ENCODE measurements around the gene GUCY2D. TPM values are rescaled to one million over a fixed set of nuclear protein-coding genes. Genes with fewer than 3 reads are reported as not detected.

GUCY2D gene
- total and polyA plus RNA-seq, 10 donors, result 0.03 to 0.43 (median 0.07) TPM; not detected in 7

DNA sequence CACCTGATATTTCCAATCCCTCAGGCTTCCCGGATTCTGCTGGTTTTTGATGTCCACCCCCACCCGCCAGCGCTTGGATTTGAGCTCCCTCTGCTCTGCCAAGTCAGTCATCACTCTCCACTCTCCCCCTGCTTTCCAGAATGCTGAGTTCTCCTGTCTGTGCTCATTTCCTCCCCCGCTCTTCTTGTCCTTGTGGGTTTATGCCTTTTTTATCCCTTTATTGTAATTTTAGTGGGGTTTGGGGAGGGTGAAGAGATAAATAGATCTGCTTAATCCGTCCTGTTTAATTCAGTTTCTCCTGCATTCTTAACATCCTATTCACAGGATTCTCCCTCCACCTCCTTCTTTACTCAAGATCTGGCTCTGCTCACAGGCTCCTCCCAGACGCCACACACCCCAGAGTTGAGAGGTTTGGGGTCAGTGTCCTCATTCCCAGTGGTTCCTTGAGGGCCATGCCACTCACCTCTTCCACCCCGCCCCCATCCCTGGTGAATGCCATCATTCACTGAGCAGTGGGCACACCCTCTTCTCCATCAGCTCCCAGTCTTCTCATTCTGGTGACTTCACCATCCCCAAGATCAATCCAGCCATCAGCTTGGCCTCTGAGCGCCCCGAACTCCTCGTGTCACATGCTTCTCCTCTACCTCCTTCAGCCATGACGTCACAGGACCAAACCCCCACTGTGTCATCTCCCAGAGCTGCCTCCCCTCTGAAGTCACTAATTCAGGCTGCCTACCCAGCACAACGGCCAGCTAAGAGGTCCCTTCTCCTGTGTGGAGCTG lies 15.1 kb upstream of the GUCY2D start:
- DNase-seq, result no peak
- intact Hi-C loops (cut with DNase I; ENCODE audit: low total_unique reads), result loop anchor here (5.0 kb wide), 2 partner anchors 125 to 165 kb away; no protein-coding TSS in a partner anchor
- no peak overlapping the region for H3K27ac ChIP-seq
- H3K4me1 ChIP-seq, result peaks cover 8 to 26% (median 21%) of the 10 kb centered on the region in 6 donors
- H3K9me3 ChIP-seq, result no peaks in the 10 kb centered on the region
- 77 to 82% (median 80%) methylated on average over 12 of the region's 12 CpGs for WGBS, 5 donors
- H3K27me3 ChIP-seq (replicated peaks in 1 of 7), result peaks cover 0 to 14% (median 0%) of the 10 kb centered on the region in 7 donors
- H3K4me3 ChIP-seq, result no peak overlapping the region
- no peaks in the 10 kb centered on the region for H3K36me3 ChIP-seq
- TF ChIP-seq POLR2AphosphoS5 (IDR thresholded peaks at IDR 0.05), result no peak
- TF ChIP-seq POLR2A (IDR thresholded peaks at IDR 0.05), result no peak
- TF ChIP-seq, protein P1, sequence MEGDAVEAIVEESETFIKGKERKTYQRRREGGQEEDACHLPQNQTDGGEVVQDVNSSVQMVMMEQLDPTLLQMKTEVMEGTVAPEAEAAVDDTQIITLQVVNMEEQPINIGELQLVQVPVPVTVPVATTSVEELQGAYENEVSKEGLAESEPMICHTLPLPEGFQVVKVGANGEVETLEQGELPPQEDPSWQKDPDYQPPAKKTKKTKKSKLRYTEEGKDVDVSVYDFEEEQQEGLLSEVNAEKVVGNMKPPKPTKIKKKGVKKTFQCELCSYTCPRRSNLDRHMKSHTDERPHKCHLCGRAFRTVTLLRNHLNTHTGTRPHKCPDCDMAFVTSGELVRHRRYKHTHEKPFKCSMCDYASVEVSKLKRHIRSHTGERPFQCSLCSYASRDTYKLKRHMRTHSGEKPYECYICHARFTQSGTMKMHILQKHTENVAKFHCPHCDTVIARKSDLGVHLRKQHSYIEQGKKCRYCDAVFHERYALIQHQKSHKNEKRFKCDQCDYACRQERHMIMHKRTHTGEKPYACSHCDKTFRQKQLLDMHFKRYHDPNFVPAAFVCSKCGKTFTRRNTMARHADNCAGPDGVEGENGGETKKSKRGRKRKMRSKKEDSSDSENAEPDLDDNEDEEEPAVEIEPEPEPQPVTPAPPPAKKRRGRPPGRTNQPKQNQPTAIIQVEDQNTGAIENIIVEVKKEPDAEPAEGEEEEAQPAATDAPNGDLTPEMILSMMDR (IDR thresholded peaks at IDR 0.05 in 8 of 11, conservative IDR thresholded peaks at IDR 0.05 in 3 of 11), result no peak

DNA sequence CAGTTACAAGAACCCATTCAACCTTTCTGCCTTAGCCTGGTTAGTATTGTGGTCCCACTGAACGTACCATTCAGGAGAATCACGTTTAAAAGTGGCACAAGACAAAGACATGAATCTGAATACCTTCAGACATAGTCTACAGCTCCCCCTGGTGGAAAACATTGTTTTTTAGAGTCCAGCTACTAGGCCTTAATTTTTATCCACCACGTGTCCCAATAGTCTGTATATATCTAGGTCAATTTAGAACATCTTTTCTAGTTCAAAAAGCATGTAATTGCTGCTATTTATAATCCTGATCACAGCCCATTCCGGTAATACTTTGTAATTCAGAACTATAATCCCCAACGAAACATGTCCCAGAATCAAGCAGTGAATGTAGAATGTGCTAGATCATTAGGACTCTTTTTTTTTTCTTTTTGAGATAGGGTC lies 13.7 kb upstream of the GUCY2D start:
- intact Hi-C loops (cut with DNase I; ENCODE audit: low total_unique reads), result loop anchor here (5.0 kb wide), 2 partner anchors 126 to 166 kb away; no protein-coding TSS in a partner anchor
- no peaks in the 10 kb centered on the region for H3K36me3 ChIP-seq
- DNase-seq, result no peak
- H3K4me1 ChIP-seq, result peaks cover 8 to 26% (median 21%) of the 10 kb centered on the region in 6 donors
- TF ChIP-seq, protein P1 (IDR thresholded peaks at IDR 0.05 in 8 of 11, conservative IDR thresholded peaks at IDR 0.05 in 3 of 11), result peak; percentile 56 to 83 (median 75)
- no peak for TF ChIP-seq POLR2AphosphoS5 (IDR thresholded peaks at IDR 0.05)
- peaks cover 0 to 3% (median 0%) of the 10 kb centered on the region in 7 donors for H3K27me3 ChIP-seq (replicated peaks in 1 of 7)
- H3K9me3 ChIP-seq, result no peaks in the 10 kb centered on the region
- H3K4me3 ChIP-seq, result no peak overlapping the region
- peak overlapping the region in 4 of 8 donors; percentile 3 to 88 (median 76) for H3K27ac ChIP-seq
- WGBS, 5 donors, result 14 to 17% (median 16%) methylated on average over 5 of the region's 5 CpGs

- TF ChIP-seq POLR2AphosphoS5 (IDR thresholded peaks at IDR 0.05) (peak; percentile 59 to 82 (median 72)), POLR2A (IDR thresholded peaks at IDR 0.05) (no peak)
- TF ChIP-seq, protein P1 (IDR thresholded peaks at IDR 0.05 in 8 of 11, conservative IDR thresholded peaks at IDR 0.05 in 3 of 11), result peak; percentile 92 to 99 (median 97)
- H3K27me3 ChIP-seq (replicated peaks in 1 of 7), result no peaks in the 10 kb centered on the region
- WGBS, 5 donors, result 1 to 4% (median 2%) methylated on average over 17 to 59 of the region's 59 CpGs
- H3K4me1 ChIP-seq, result peaks cover 8 to 26% (median 21%) of the 10 kb centered on the region in 6 donors
- H3K27ac ChIP-seq, result peak overlapping the region; percentile 65 to 88 (median 79)
- H3K4me3 ChIP-seq, result peak overlapping the region; percentile 42 to 79 (median 56)
- peak; percentile 97 for DNase-seq
- H3K9me3 ChIP-seq, result no peaks in the 10 kb centered on the region
- H3K36me3 ChIP-seq, result no peaks in the 10 kb centered on the region
- intact Hi-C loops (cut with DNase I; ENCODE audit: low total_unique reads), result loop anchor here (2.0 to 10.0 kb wide), 4 partner anchors 65 to 168 kb away; partner anchors contain the start of gene RNF227
Measured at GRCh38 chr17:7989781-7990655, 12.4 kb upstream of the GUCY2D start.
